ENCODE data around the gene AIFM3.
"Not testable (repeated sequence)": the region's sequence is repeated elsewhere in the genome, so short reads cannot be mapped to it uniquely, and the experiment has no call there.

DNA sequence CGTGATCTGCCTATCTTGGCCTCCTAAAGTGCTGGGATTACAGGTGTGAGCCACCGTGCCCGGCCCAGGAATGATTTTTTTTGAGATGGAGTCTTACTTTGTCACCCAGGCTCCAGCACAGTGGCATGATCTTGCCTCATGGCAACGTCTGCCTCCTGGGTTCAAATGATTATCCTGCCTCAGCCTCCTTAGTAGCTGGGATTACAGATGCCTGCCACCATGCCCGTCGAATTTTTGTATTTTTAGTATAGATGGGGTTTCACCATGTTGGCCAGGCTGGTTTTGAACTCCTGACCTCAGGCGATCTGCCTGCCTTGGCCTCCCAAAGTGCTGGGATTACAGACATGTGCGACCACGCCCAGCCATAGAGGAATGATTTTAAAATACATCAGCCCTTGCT, 32.0 kb upstream of the AIFM3 start:
- TF ChIP-seq, protein P1, sequence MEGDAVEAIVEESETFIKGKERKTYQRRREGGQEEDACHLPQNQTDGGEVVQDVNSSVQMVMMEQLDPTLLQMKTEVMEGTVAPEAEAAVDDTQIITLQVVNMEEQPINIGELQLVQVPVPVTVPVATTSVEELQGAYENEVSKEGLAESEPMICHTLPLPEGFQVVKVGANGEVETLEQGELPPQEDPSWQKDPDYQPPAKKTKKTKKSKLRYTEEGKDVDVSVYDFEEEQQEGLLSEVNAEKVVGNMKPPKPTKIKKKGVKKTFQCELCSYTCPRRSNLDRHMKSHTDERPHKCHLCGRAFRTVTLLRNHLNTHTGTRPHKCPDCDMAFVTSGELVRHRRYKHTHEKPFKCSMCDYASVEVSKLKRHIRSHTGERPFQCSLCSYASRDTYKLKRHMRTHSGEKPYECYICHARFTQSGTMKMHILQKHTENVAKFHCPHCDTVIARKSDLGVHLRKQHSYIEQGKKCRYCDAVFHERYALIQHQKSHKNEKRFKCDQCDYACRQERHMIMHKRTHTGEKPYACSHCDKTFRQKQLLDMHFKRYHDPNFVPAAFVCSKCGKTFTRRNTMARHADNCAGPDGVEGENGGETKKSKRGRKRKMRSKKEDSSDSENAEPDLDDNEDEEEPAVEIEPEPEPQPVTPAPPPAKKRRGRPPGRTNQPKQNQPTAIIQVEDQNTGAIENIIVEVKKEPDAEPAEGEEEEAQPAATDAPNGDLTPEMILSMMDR (IDR thresholded peaks at IDR 0.05; ENCODE audit: low read depth, low read length) = not testable (repeated sequence)
- not testable (repeated sequence) for TF ChIP-seq EZH2phosphoT487 (IDR thresholded peaks at IDR 0.05; ENCODE audit: low read depth)

Data from OCI-LY3 (cell line).